ENCODE results near the gene TRUB1.

The TRUB1 gene

DNA sequence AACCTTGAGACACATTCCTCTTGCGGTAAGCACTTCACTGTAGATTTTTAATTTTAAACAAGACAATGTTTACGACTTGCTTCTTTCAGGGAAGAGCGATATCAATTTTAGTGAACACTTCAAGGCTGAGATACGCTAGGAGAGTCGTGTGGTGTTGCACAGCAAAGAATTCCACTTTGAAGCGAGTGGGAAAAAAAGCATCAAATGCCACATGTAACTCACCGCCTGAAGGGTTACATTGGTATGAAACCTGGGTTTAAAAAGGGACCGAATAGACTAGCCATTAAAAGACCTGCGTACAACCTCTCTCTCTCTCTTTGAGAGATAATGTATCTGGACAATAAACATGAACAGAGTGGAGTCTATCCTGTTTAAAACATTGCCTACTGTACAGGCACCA is 86.4 kb downstream of the TRUB1 start:
- TF ChIP-seq, protein P1, sequence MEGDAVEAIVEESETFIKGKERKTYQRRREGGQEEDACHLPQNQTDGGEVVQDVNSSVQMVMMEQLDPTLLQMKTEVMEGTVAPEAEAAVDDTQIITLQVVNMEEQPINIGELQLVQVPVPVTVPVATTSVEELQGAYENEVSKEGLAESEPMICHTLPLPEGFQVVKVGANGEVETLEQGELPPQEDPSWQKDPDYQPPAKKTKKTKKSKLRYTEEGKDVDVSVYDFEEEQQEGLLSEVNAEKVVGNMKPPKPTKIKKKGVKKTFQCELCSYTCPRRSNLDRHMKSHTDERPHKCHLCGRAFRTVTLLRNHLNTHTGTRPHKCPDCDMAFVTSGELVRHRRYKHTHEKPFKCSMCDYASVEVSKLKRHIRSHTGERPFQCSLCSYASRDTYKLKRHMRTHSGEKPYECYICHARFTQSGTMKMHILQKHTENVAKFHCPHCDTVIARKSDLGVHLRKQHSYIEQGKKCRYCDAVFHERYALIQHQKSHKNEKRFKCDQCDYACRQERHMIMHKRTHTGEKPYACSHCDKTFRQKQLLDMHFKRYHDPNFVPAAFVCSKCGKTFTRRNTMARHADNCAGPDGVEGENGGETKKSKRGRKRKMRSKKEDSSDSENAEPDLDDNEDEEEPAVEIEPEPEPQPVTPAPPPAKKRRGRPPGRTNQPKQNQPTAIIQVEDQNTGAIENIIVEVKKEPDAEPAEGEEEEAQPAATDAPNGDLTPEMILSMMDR (IDR thresholded peaks at IDR 0.05; ENCODE audit: insufficient read depth, low read depth, low read length, missing control alignments) = no peak
- DNase-seq (ENCODE audit: low read depth) = no peak
- no peak overlapping the region for H3K4me3 ChIP-seq (ENCODE audit: low read length)

DNA sequence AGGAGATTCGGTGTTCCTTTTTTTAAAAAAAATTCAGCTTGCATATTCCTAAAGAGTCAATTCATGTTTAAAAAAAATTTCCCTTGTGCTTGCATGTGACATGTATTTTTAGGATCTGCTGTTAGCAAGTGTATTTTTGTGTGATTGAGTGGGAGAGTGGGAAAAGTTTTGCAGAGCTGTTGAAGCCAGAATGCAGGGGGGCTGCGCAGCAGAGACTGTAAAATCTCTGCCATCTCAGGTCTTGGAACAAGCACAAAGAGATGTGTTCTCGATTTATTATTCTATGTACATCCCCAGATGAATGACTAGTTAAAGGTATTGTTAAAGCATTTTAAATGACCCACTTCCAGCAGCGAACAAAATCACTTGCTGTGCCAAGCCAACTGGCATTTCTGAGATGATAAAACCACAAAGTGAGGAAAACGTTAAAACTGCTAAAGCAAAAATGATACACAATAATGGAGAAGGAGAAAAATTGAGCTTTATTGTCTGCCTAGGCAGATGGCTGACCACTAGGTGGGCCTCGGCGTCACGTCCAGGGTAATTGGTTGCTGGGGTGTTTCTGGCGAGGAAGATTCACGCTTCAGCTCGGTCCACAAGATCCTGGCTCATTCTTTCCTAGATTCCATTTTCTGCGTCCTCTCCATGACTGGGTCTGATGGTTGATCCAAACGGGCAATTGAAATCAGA is 88.2 kb downstream of the TRUB1 start:
- TF ChIP-seq, protein P1 (IDR thresholded peaks at IDR 0.05; ENCODE audit: insufficient read depth, low read depth, low read length, missing control alignments) = no peak
- no peak for DNase-seq (ENCODE audit: low read depth)
- no peak overlapping the region for H3K4me3 ChIP-seq (ENCODE audit: low read length)

DNA sequence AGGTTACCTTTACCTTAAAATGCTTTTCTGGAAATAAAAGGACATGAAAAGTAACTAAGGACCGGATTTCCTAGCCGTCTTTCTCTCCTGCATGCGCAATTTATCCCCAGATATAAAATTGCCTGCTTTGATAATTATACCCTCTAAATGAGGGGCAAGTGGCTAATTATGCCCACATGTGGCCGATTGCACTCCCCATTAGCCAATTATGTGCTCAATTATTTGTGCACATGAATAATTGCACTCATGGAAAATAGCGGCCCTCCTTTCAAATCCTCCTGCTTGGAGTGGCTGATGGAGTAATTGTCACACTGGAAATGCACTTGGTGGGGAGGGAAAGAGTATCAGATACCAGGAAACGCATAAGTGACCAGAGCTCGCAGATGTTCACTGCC is 88.7 kb downstream of the TRUB1 start:
- DNase-seq (ENCODE audit: low read depth) = no peak
- TF ChIP-seq, protein P1 (IDR thresholded peaks at IDR 0.05; ENCODE audit: insufficient read depth, low read depth, low read length, missing control alignments) = no peak
- no peak overlapping the region for H3K4me3 ChIP-seq (ENCODE audit: low read length)

Data from epithelial cell of esophagus (primary cell).